RWPE1 (cell line): Measurements from ENCODE around the gene RNU5D-1.
"Not testable (repeated sequence)": the region's sequence is repeated elsewhere in the genome, so short reads cannot be mapped to it uniquely, and the experiment has no call there.

Experiments
- CTCF ChIA-PET: fragments of 350-600 bp; sonication (Branson Sonifier 250); formaldehyde crosslinking; extraction: SDS; loops from one replicate; lab custom pipeline; 2021; lab: Yijun Ruan, JAX
- POLR2A ChIA-PET: fragments of 400-600 bp; formaldehyde crosslinking; extraction: SDS; loops from one replicate; lab custom pipeline; 2020; ENCODE audit warnings: antibody characterized with exemption; ENCODE audit not compliant: low non-redundant PET; lab: Yijun Ruan, JAX
- DNase-seq: peaks from one replicate; pipeline ENCODE4 v3.0.0; 2012; ENCODE audit warnings: low spot score
- H3K27ac ChIP-seq: fragments of 450-650 bp; 2 replicates; pipeline ENCODE4 v1.5.1; 2017
- TF ChIP-seq, protein P1 (sequence below): fragments of 450-650 bp; conservative IDR thresholded peaks from 2 replicates; pipeline ENCODE4 v1.5.1; 2017; ENCODE audit warnings: low read depth, mild to moderate bottlenecking

Gene RNU5D-1

GRCh38 chr1:44707112-44707881, 23.7 kb downstream of the RNU5D-1 start:
- DNase-seq = peak; percentile 95
- ChIA-PET CTCF (no interaction called here), POLR2A (interaction anchor here (1.6 kb wide), 1 partner anchor 15 kb away, joined by 3 read pairs; no protein-coding TSS in a partner anchor)

GRCh38 chr1:44705938-44706337, 25.0 kb downstream of the RNU5D-1 start:
- CTCF ChIA-PET = interaction anchor here (0.7 kb wide), 1 partner anchor 268 kb away, joined by 7 read pairs; no protein-coding TSS in a partner anchor
- no peak for DNase-seq
- POLR2A ChIA-PET = interaction anchor here (1.6 kb wide), 1 partner anchor 16 kb away, joined by 3 read pairs; no protein-coding TSS in a partner anchor
- H3K27ac ChIP-seq = no peak overlapping the region
- TF ChIP-seq, protein P1, sequence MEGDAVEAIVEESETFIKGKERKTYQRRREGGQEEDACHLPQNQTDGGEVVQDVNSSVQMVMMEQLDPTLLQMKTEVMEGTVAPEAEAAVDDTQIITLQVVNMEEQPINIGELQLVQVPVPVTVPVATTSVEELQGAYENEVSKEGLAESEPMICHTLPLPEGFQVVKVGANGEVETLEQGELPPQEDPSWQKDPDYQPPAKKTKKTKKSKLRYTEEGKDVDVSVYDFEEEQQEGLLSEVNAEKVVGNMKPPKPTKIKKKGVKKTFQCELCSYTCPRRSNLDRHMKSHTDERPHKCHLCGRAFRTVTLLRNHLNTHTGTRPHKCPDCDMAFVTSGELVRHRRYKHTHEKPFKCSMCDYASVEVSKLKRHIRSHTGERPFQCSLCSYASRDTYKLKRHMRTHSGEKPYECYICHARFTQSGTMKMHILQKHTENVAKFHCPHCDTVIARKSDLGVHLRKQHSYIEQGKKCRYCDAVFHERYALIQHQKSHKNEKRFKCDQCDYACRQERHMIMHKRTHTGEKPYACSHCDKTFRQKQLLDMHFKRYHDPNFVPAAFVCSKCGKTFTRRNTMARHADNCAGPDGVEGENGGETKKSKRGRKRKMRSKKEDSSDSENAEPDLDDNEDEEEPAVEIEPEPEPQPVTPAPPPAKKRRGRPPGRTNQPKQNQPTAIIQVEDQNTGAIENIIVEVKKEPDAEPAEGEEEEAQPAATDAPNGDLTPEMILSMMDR = no peak

More at GRCh38 chr1:44707112-44707881, 23.7 kb downstream of the RNU5D-1 start:
- H3K27ac ChIP-seq = peak overlapping the region; percentile 59
- TF ChIP-seq, protein P1 = no peak

- TF ChIP-seq, protein P1 = no peak
- no peak overlapping the region for H3K27ac ChIP-seq
- no peak for DNase-seq
- CTCF ChIA-PET = interaction anchor here (0.7 kb wide), 1 partner anchor 268 kb away, joined by 7 read pairs; no protein-coding TSS in a partner anchor
- POLR2A ChIA-PET = no interaction called here
Observed at GRCh38 chr1:44705470-44705869, 25.5 kb downstream of the RNU5D-1 start.

- DNase-seq = peak; percentile 22
- CTCF ChIA-PET = interaction anchor here (0.5 kb wide), 1 partner anchor 12 kb away, joined by 4 read pairs; no protein-coding TSS in a partner anchor
- TF ChIP-seq, protein P1 = no peak
- no peak overlapping the region for H3K27ac ChIP-seq
- POLR2A ChIA-PET = interaction anchor here (0.8 kb wide), 1 partner anchor 279 kb away, joined by 12 read pairs; no protein-coding TSS in a partner anchor
Observed at GRCh38 chr1:44701141-44701573, 29.8 kb downstream of the RNU5D-1 start.

DNA sequence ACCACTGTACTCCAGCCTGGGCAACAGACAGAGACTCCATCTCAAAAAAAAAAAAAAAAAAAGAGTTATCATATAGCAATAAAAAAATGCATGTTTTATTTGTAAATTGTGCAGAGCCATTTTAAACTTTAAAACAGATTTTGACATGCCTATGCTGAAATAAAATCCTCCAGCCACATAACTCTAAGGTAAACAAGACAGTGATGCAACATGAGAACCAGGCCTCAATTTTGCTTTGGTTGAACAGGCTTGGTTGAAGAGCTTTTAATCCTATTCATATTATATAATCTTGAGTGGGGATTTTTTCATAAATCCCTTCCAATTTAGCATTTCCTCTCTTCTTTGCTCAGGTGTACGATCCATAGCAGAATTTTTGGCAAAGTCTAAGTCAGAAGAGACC, 30.4 kb downstream of the RNU5D-1 start:
- no peak for DNase-seq
- H3K27ac ChIP-seq = no peak overlapping the region
- ChIA-PET POLR2A (interaction anchor here (0.8 kb wide), 1 partner anchor 279 kb away, joined by 12 read pairs; no protein-coding TSS in a partner anchor), CTCF (no interaction called here)
- TF ChIP-seq, protein P1 = no peak

GRCh38 chr1:44699375-44699774, 31.6 kb downstream of the RNU5D-1 start:
- H3K27ac ChIP-seq, POLR2A ChIA-PET, DNase-seq: not testable (repeated sequence)
- CTCF ChIA-PET = interaction anchor here (0.5 kb wide), 1 partner anchor 31 kb away, joined by 3 read pairs; no protein-coding TSS in a partner anchor

DNA sequence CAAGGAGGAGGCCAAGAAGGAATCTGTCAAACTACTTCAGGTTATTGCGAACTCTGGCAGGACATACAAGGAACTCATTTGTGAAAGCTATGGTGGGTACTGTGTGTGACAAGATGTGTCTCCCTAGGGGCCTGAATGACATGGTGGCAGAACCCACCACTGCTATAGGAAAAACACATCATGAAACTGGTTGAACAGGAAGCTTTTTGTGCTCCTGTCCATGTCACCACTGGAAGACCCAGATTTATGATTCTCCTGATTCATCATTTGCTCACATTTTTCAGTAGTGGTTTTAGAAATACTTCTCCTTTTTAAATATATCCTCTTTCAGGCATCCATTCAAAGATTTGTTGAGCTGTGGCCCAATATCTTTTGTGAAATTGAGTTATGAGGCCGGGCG, 32.8 kb downstream of the RNU5D-1 start:
- ChIA-PET POLR2A (no interaction called here), CTCF (no interaction called here)
- DNase-seq = no peak
- TF ChIP-seq, protein P1 = no peak
- no peak overlapping the region for H3K27ac ChIP-seq
